Activated CD8-positive, alpha-beta memory T cell treated with anti-CD3 and anti-CD28 coated beads, Interleukin-2, amount 50 U/mL, for 24 hours (primary cell): Measurements from ENCODE around the gene SEMA6B.
A peak's percentile ranks its signal among the peaks of the same experiment; 100 is the strongest.
"Not testable (repeated sequence)": the region's sequence is repeated elsewhere in the genome, so short reads cannot be mapped to it uniquely, and the experiment has no call there.

Experiments
- DNase-seq: peaks from one replicate; pipeline ENCODE4 v3.0.0-alpha.2; 2020; ENCODE audit errors: extremely low read depth

SEMA6B gene

GRCh38 chr19:4559569-4559968 is at the start of gene SEMA6B:
Gene SEMA6B, minus strand, starts transcription at chr19:4559684. Its CDS starts 1,227 bp downstream, at chr19:4558457.
- no peak for DNase-seq

GRCh38 chr19:4606921-4607678 is 47.6 kb upstream of the SEMA6B start:
- no peak for DNase-seq

- DNase-seq, result no peak
Observed at GRCh38 chr19:4606181-4606580, 46.7 kb upstream of the SEMA6B start.

GRCh38 chr19:4604912-4605311 is 45.4 kb upstream of the SEMA6B start:
- no peak for DNase-seq

GRCh38 chr19:4602915-4603314 is 43.4 kb upstream of the SEMA6B start:
- no peak for DNase-seq

GRCh38 chr19:4602173-4602788 is 42.8 kb upstream of the SEMA6B start:
- no peak for DNase-seq

- no peak for DNase-seq
Observed at GRCh38 chr19:4600893-4601292, 41.4 kb upstream of the SEMA6B start.

GRCh38 chr19:4600082-4600481 is 40.6 kb upstream of the SEMA6B start:
- DNase-seq, result no peak

GRCh38 chr19:4598712-4599111 is 39.2 kb upstream of the SEMA6B start:
- DNase-seq, result no peak

- DNase-seq, result peak; percentile 2
Observed at GRCh38 chr19:4597975-4598671, 38.6 kb upstream of the SEMA6B start.

- no peak for DNase-seq
Observed at GRCh38 chr19:4597278-4597974, 37.9 kb upstream of the SEMA6B start.

- no peak for DNase-seq
Observed at GRCh38 chr19:4596033-4596904, 36.8 kb upstream of the SEMA6B start.

GRCh38 chr19:4595158-4595557 is 35.7 kb upstream of the SEMA6B start:
- not testable (repeated sequence) for DNase-seq

GRCh38 chr19:4594201-4594600 is 34.7 kb upstream of the SEMA6B start:
- no peak for DNase-seq

- DNase-seq, result no peak
Observed at GRCh38 chr19:4593409-4593851, 33.9 kb upstream of the SEMA6B start.

GRCh38 chr19:4592445-4592844 is 33.0 kb upstream of the SEMA6B start:
- no peak for DNase-seq

GRCh38 chr19:4591320-4591719 is 31.8 kb upstream of the SEMA6B start:
- no peak for DNase-seq

GRCh38 chr19:4590559-4590958 is 31.1 kb upstream of the SEMA6B start:
- no peak for DNase-seq

GRCh38 chr19:4589579-4590410 is 30.3 kb upstream of the SEMA6B start:
- no peak for DNase-seq

GRCh38 chr19:4588291-4588761 is 28.8 kb upstream of the SEMA6B start:
- no peak for DNase-seq
